ENCODE data around the gene CCDC28B. TPM values are rescaled to one million over a fixed set of nuclear protein-coding genes. Genes with fewer than 3 reads are reported as not detected.

Gene CCDC28B
- total RNA-seq, 1 experiment from 2014 or later: 25.1 TPM

DNA sequence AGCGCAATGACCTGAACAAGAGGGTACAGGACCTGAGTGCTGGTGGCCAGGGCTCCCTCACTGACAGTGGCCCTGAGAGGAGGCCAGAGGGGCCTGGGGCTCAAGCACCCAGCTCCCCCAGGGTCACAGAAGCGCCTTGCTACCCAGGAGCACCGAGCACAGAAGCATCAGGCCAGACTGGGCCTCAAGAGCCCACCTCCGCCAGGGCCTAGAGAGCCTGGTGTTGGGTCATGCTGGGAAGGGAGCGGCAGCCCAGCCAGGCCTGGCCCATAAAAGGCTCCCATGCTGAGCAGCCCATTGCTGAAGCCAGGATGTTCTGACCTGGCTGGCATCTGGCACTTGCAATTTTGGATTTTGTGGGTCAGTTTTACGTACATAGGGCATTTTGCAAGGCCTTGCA, 5.4 kb upstream of the CCDC28B start:
- no peak for DNase-seq (ENCODE audit: low spot score)

GRCh38 chr1:32195531-32195930, 4.9 kb upstream of the CCDC28B start:
- no peak for DNase-seq (ENCODE audit: low spot score)

DNA sequence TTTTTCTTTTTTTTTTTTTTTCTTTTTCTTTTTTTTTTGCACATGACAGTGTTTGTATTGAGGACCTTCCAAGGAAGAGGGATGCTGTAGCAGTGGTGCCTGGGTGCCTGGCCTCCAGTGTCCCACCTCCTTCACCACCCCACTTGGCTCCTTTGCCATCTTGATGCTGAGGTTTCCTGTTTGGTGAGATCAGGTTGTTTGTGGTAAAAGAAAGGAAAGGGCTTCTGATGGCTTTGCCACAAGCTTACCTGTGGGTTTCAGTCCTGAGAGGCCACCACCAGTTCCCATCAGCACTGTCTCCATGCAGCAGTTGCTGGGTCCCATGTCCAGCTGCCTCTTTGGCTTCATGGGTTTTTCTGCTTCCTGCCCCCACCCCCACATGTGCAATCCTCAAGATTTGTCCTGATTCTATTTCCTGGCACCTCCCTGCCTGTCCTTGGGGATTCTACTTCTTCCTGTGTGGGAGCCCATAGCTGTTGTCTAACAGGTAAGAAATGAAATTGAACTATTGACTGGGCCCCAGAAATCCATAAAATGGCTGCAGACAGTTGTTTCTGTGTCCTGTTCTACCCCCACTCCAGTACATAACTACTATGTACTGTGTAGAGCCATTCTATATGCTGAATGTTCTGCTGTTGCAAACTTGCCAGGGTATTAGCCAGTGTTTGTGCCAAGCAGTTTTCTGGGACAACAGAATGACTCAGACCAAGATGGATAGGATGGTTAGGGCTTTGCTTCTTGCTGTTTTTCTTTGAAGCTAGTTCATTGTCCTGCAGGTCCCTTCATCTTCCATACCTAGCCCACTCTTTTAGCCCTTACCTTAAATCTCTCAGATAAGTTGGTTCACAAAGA, 4.2 kb upstream of the CCDC28B start:
- DNase-seq (ENCODE audit: low spot score): no peak

DNA sequence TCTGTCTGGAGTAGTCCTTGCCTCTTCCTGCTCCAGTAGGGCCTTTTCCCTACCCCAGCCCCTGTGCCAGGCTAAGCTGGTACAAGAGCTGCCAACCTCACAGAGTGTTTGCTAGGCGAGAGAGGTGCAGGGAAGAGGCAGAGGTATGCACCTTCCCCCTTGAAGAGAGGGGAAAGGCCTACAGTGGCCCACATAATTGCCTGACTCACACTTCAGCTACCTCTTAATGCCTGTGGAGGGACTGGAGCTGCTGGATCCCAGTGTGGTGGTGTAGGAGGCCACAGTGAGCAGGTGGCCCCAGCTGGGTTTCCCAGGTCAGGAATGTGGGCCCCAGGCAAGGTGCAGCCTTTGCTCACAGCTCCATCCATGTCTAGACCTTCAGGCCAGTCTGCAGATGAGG, 3.3 kb upstream of the CCDC28B start:
- no peak for DNase-seq (ENCODE audit: low spot score)

- no peak for DNase-seq (ENCODE audit: low spot score)
Observed at GRCh38 chr1:32197837-32198236, 2.6 kb upstream of the CCDC28B start.

DNA sequence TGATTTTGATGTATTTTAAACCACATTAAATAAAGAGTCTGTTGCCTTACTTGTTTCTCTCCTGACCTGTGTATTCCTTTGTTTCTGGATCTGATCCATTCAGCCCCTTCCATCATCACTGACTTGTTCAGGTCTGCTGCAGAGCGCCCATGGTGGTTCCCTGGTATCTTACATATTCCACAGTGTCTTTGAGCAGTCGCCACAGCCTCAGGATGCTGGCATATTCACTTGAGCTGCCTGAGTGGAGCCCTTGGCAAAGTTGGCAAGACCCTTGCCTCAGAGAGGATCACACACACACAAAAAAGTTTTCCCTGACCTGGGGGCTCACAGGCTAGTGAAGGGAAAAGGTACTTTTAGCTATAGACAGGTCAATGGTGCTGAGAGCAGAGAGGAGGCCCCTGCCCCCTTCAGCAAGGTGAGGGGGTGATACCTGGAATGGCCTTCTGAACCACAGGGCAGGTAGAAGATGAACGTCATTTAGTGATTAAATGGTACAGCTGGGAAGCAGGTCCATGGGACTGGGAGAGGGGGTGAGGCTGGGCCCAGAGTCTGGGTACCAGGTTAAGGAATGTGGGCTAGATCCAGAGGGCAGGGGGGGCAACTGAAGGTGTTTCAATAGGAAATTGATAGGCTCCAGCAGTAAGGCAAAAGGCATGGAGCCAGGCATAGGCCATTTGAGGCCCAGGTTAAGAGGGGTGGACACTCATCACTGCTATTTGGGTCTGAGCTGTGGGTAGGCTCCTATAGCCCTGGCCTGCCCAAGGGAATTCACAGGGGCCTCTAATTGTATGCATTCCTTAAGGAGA, 2.0 kb upstream of the CCDC28B start:
- DNase-seq (ENCODE audit: low spot score): no peak

GRCh38 chr1:32199043-32199716, 1.2 kb upstream of the CCDC28B start:
- DNase-seq (ENCODE audit: low spot score): no peak

- no peak for DNase-seq (ENCODE audit: low spot score)
Observed at GRCh38 chr1:32199717-32200072, 700 bp upstream of the CCDC28B start.

GRCh38 chr1:32201011-32201855, 838 bp downstream of the CCDC28B start:
- peak; percentile 32 for DNase-seq (ENCODE audit: low spot score)

DNA sequence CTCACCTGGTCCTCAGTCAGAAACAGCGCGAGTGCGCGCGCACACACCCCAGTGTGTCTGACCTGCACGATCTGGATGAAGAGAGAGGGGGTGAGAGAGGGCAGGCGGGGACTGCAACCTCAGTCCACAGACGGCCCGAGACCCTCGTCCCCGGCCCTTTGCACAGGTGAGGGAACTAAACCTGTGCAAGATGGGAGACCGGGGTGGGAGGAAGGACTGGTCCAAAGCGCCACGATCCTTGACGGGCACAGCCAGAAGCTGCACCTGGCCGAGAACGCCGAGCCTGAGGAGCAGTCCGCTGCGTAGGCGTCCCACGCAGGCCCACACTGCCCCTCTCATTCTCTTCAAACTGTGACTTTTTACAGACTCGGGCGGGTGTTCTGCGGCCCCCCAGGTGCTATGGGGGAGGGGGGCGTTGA, 4.6 kb downstream of the CCDC28B start:
- DNase-seq (ENCODE audit: low spot score): no peak

- peak; percentile 77 for DNase-seq (ENCODE audit: low spot score)
Observed at GRCh38 chr1:32205401-32206370, 5.3 kb downstream of the CCDC28B start, which contains the start of gene IQCC. TSS of gene IQCC (plus strand) at chr1:32205671. CDS start at chr1:32205682, 11 bp downstream.

DNA sequence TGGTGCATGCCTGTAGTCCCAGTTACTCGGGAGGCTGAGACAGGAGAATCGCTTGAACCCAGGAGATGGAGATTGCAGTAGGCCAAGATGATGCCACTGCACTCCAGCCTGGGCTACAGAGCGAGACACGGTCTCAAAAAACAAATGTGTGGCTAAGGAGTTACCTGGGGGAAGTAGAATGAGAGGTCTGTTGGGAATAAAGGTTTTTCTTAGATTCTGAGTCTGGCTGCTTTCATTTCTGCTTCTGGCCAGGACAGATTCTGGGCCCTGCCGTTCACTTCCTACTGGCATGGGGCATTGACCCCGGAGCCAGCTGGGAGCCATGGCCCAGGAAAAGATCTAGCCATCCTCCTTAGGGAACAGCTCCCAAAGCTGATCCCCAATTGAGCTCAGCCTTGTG, 8.1 kb downstream of the CCDC28B start:
- DNase-seq (ENCODE audit: low spot score): no peak

GRCh38 chr1:32208891-32209328, 8.5 kb downstream of the CCDC28B start, which contains the start of gene DCDC2B:
TSS of gene DCDC2B (plus strand) at chr1:32209089. CDS start at chr1:32209094, 5 bp downstream.
- peak; percentile 58 for DNase-seq (ENCODE audit: low spot score)

DNA sequence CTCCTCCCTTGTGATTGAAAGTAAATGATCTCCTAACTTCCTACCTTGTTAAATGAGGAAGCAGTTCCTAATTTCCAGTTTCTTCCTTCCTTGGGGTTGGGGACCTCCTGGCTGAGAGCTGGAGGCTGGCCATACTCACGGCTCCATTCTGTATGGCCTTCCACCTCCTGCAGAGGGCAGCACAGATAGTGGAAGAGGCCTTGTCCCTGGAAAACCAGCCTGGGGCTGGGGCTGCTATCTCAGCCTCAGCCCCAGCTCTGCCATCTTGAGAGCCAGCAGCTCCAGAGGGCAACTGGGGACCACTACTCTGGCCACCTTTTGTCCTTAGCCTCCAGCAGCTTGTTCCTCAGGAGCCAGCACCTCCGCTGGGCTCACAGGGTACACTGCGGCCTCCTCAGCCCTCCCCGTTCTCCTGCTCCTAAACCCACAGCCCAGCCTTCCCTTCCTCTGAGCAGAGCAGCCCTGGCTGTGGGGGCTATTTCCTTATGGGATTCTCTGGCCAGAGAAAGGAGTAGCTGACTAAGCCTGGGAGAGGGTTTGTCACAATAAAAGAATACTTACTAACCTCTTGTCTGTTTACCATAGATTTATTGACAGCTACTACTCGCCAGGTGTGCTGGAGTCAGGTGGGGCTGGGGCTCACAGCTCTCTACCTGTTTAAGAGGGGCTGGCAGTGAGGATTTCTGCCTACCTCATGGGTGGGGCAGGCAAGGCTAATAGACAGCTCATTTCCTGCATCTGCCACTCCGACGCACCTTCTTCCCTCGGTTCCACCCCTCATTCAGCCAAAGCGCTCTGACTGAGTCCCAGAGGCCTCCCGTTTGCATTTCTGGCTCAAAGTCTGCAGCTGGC, 15.5 kb downstream of the CCDC28B start:
- DNase-seq (ENCODE audit: low spot score): peak; percentile 63

- no peak for DNase-seq (ENCODE audit: low spot score)
Observed at GRCh38 chr1:32216566-32216965, 16.2 kb downstream of the CCDC28B start.

DNA sequence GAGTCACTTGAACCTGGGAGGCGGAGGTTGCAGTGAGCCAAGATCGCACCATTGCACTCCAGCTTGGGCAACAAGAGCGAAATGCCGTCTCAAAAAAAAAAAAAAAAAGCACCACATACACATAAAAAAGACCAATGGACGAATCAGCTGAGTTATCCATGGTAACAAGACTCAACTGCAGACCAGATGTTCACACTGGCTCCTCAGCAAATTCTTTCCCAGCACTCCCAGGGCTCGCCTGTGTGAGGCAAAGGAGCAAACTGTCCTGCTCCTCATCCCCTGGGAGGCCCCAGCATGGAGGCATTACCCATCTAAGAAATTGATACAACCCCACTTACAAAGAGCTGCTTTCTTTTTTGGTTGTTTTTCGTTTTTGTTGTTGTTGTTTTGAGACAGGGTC, 18.6 kb downstream of the CCDC28B start:
- DNase-seq (ENCODE audit: low spot score): no peak

- no peak for DNase-seq (ENCODE audit: low spot score)
Observed at GRCh38 chr1:32220746-32221580, 20.6 kb downstream of the CCDC28B start.

DNA sequence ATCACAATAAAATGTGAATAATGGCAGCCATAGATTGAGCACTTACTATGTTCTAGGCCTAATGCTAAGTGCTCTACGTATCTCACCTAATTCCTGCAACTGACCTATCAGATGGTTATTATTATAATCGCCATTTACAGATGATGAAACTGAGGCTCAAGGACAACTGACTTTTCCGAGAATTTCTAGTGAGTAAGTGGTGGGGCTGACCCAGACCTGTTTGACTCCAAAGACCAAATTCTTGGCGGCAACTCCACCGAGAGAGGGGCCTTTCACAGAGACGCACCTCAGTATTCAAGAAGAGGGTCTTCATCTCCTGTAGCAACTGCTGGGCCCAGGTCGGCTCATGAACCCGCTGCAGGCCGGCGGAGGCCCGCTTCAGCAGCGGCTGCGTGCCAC, 21.2 kb downstream of the CCDC28B start:
- DNase-seq (ENCODE audit: low spot score): no peak
